Panc1 (cell line): Measurements from ENCODE around the gene CYP3A4. TPM values are rescaled to one million over a fixed set of nuclear protein-coding genes. Genes with fewer than 3 reads are reported as not detected.

Experiments
- ATAC-seq: fragments of 200-7000 bp; cut with Tn5 transposase; 2 replicates; pipeline ENCODE4 v1.9.1; 2020; ENCODE audit warnings: mild to moderate bottlenecking, moderate library complexity
- BruUV-seq: library from RNA; stranded (reverse); fragments of 400-500 nt; replicated peaks from 2 replicates; lab custom pipeline; 2021; lab: Mats Ljungman, UMichigan
- CTCF ChIA-PET: fragments of 300-600 bp; sonication (Branson Sonifier 250); formaldehyde crosslinking; loops from one replicate; lab custom pipeline; 2022; ENCODE audit warnings: antibody characterized with exemption; lab: Charles Lee
- POLR2A ChIA-PET: fragments of 300-600 bp; sonication (Branson Sonifier 250); formaldehyde crosslinking; loops from one replicate; lab custom pipeline; 2022; ENCODE audit warnings: antibody characterized with exemption; lab: Charles Lee
- DNase-seq: peaks from one replicate; pipeline ENCODE4 v3.0.0-alpha.2; 2010; ENCODE audit warnings: low read depth, low spot score
- H3K27ac ChIP-seq: 2 replicates; pipeline ENCODE4 v1.5.1; 2011; ENCODE audit warnings: mild to moderate bottlenecking, low read length, inconsistent platforms
- H3K27me3 ChIP-seq: fragments of 200-500 bp; sonication (Bioruptor generic); 2 replicates; pipeline ENCODE4 v1.6.0; 2014; ENCODE audit warnings: low read length, inconsistent platforms; ENCODE audit not compliant: control insufficient read depth, insufficient read depth
- H3K36me3 ChIP-seq: fragments of 200-500 bp; sonication (Bioruptor generic); 2 replicates; pipeline ENCODE4 v1.5.1; 2014; ENCODE audit warnings: inconsistent platforms, mild to moderate bottlenecking, low read length, moderate library complexity; ENCODE audit not compliant: control insufficient read depth, insufficient read depth
- H3K4me1 ChIP-seq: 2 replicates; pipeline ENCODE4 v1.5.1; 2011; ENCODE audit warnings: inconsistent platforms, mild to moderate bottlenecking, low read length, moderate library complexity; ENCODE audit not compliant: control insufficient read depth, insufficient read depth
- H3K4me3 ChIP-seq, 2 experiments: 2 replicates each; pipeline ENCODE4 v1.5.1; 2011 to 2012; ENCODE audit warnings: low read depth in 2 of 2, low read length in 2 of 2, mild to moderate bottlenecking in 2 of 2, inconsistent platforms in 1 of 2, moderate library complexity in 1 of 2
- H3K9me3 ChIP-seq: fragments of 200-500 bp; sonication (Bioruptor generic); 2 replicates; pipeline ENCODE4 v1.5.1; 2014; ENCODE audit warnings: low read depth, mild to moderate bottlenecking, inconsistent platforms, low read length, moderate library complexity; ENCODE audit not compliant: control insufficient read depth, insufficient read depth
- POLR2AphosphoS5 ChIP-seq: IDR thresholded peaks from 2 replicates; pipeline ENCODE4 v1.6.1; 2012; ENCODE audit warnings: mild to moderate bottlenecking, low read depth, low read length, moderate library complexity
- SIN3A ChIP-seq: IDR thresholded peaks from 2 replicates; pipeline ENCODE4 v1.6.1; 2012; ENCODE audit warnings: low read depth, mild to moderate bottlenecking, low read length, moderate library complexity, borderline replicate concordance; ENCODE audit not compliant: insufficient read depth
- TCF7L2 ChIP-seq: IDR thresholded peaks from 2 replicates; pipeline ENCODE4 v1.6.1; 2011; ENCODE audit warnings: mild to moderate bottlenecking, low read depth, low read length, inconsistent platforms
- in situ Hi-C: cut with HindIII; loops from 2 replicates; pipeline ENCODE4 v1.10.0; 2016; ENCODE audit warnings: low sequenced_read_pairs, low pct_unique_long_range_greater_than_20kb
- intact Hi-C: fragments of 100-400 bp; cut with micrococcal nuclease; formaldehyde crosslinking; loops from one replicate; pipeline ENCODE4 v1.10.0; 2022; ENCODE audit not compliant: unreplicated experiment
- total RNA-seq: library from RNA; stranded (reverse); gene quantifications from one replicate; pipeline ENCODE4 v1.2.1, GENCODE V29; 2021; ENCODE audit not compliant: unreplicated experiment
- TF ChIP-seq, protein P1 (sequence below), 2 experiments: IDR thresholded peaks; 2 replicates each; pipeline ENCODE4 v1.6.1; 2011 to 2012; ENCODE audit warnings: low read depth in 2 of 2, control low read depth in 1 of 2, low read length in 1 of 2, mild to moderate bottlenecking in 1 of 2, moderate library complexity in 1 of 2; ENCODE audit not compliant: insufficient read depth in 1 of 2
- TF ChIP-seq, protein P2 (sequence below): fragments of 450-650 bp; IDR thresholded peaks from 2 replicates; pipeline ENCODE4 v1.5.1; 2017; ENCODE audit warnings: mild to moderate bottlenecking

The CYP3A4 gene
- total RNA-seq, 1 experiment from 2014 or later, result 0.15 TPM

DNA sequence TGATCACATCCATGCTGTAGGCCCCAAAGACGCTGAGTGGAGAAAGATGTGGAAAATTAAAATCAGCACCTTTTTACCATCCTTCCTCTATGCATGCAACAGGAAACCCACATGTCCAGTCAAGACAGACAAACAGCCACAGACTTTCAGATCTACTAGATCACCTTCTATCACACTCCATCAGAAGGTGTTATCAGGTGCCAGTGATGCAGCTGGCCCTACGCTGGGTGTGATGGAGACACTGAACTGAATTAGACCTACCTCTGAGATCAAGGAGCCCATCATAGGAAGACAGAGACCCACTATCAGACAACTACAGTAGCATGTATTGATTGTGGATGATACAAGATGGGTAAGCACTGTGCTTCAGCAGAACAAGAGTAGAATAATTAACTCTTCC, 15.5 kb downstream of the CYP3A4 start:
- intact Hi-C loops, result no loop called here
- Histone ChIP-seq H3K9me3 (no peaks in the 10 kb centered on the region), H3K4me3 (no peak overlapping the region), H3K4me1 (no peaks in the 10 kb centered on the region), H3K36me3 (no peaks in the 10 kb centered on the region), H3K27ac (no peak overlapping the region), H3K27me3 (peaks cover 48% of the 10 kb centered on the region)
- POLR2A ChIA-PET, result no interaction called here
- no peak for ATAC-seq
- DNase-seq, result no peak
- CTCF ChIA-PET, result no interaction called here
- TF ChIP-seq TCF7L2, result no peak
- TF ChIP-seq, protein P1, sequence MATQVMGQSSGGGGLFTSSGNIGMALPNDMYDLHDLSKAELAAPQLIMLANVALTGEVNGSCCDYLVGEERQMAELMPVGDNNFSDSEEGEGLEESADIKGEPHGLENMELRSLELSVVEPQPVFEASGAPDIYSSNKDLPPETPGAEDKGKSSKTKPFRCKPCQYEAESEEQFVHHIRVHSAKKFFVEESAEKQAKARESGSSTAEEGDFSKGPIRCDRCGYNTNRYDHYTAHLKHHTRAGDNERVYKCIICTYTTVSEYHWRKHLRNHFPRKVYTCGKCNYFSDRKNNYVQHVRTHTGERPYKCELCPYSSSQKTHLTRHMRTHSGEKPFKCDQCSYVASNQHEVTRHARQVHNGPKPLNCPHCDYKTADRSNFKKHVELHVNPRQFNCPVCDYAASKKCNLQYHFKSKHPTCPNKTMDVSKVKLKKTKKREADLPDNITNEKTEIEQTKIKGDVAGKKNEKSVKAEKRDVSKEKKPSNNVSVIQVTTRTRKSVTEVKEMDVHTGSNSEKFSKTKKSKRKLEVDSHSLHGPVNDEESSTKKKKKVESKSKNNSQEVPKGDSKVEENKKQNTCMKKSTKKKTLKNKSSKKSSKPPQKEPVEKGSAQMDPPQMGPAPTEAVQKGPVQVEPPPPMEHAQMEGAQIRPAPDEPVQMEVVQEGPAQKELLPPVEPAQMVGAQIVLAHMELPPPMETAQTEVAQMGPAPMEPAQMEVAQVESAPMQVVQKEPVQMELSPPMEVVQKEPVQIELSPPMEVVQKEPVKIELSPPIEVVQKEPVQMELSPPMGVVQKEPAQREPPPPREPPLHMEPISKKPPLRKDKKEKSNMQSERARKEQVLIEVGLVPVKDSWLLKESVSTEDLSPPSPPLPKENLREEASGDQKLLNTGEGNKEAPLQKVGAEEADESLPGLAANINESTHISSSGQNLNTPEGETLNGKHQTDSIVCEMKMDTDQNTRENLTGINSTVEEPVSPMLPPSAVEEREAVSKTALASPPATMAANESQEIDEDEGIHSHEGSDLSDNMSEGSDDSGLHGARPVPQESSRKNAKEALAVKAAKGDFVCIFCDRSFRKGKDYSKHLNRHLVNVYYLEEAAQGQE (IDR thresholded peaks at IDR 0.05; ENCODE audit: insufficient read depth in 1 of 2, low read depth in 2 of 2, low read length in 1 of 2), result no peak
- TF ChIP-seq, protein P2, sequence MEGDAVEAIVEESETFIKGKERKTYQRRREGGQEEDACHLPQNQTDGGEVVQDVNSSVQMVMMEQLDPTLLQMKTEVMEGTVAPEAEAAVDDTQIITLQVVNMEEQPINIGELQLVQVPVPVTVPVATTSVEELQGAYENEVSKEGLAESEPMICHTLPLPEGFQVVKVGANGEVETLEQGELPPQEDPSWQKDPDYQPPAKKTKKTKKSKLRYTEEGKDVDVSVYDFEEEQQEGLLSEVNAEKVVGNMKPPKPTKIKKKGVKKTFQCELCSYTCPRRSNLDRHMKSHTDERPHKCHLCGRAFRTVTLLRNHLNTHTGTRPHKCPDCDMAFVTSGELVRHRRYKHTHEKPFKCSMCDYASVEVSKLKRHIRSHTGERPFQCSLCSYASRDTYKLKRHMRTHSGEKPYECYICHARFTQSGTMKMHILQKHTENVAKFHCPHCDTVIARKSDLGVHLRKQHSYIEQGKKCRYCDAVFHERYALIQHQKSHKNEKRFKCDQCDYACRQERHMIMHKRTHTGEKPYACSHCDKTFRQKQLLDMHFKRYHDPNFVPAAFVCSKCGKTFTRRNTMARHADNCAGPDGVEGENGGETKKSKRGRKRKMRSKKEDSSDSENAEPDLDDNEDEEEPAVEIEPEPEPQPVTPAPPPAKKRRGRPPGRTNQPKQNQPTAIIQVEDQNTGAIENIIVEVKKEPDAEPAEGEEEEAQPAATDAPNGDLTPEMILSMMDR, result no peak
- no peak for TF ChIP-seq SIN3A
- no peak for TF ChIP-seq POLR2AphosphoS5
- no TSS peak for BruUV-seq
- in situ Hi-C loops, result no loop called here

DNA sequence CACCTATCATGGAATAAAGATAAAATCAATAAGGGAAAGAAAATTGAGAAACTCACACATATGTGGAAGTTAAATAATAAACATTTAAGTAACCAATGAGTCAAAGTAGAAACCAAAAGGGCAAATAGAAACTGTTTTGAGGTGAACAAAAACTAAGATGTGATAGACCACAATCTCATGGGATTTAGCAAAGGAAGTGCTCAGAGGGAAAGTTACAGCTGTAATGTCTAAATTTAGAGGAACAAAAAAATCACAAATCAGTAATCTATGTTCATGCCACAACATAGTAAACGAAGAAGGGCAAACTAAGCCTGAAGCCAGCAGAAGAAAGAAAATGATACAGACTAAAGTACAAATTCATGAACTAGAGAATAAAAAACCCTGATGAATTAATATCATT, 16.3 kb downstream of the CYP3A4 start:
- TF ChIP-seq, protein P1 (IDR thresholded peaks at IDR 0.05; ENCODE audit: insufficient read depth in 1 of 2, low read depth in 2 of 2, low read length in 1 of 2), result no peak
- no peak for TF ChIP-seq POLR2AphosphoS5
- TF ChIP-seq, protein P2, result no peak
- TF ChIP-seq SIN3A, result no peak
- no peak for TF ChIP-seq TCF7L2
- ChIA-PET CTCF (no interaction called here), POLR2A (no interaction called here)
- Histone ChIP-seq H3K4me3 (no peak overlapping the region), H3K27me3 (peaks cover 53% of the 10 kb centered on the region), H3K36me3 (no peaks in the 10 kb centered on the region), H3K9me3 (no peaks in the 10 kb centered on the region), H3K4me1 (no peaks in the 10 kb centered on the region), H3K27ac (no peak overlapping the region)
- BruUV-seq, result no TSS peak
- in situ Hi-C loops, result no loop called here
- DNase-seq (no peak), ATAC-seq (no peak)
- intact Hi-C loops, result no loop called here
